GM18861 (cell line): ENCODE results near the gene KCNMA1.

Experiments
- ATAC-seq: cut with Tn5 transposase; IDR thresholded peaks from one replicate; pipeline ENCODE4 v1.9.1; 2021; ENCODE audit not compliant: unreplicated experiment

Gene KCNMA1

DNA sequence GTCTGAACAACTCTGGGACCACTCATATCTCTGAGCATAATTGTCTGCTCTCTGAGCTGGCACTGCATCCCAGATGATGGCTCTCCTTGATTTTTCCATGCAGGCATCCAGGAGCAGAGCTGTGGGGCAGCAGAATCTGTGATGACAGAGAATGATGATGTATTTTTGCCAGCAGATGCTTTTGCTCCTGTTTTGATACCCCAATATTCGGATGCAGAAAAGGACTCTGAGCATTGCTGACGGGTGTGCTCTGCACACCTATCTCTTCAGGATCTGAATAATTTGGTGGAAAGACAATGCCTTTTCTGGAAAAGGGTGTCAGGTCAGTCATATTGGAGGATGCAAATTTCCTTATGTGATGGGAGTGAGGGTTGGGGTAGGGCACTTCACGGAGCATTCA lies 735.9 kb downstream of the KCNMA1 start:
- no peak for ATAC-seq

DNA sequence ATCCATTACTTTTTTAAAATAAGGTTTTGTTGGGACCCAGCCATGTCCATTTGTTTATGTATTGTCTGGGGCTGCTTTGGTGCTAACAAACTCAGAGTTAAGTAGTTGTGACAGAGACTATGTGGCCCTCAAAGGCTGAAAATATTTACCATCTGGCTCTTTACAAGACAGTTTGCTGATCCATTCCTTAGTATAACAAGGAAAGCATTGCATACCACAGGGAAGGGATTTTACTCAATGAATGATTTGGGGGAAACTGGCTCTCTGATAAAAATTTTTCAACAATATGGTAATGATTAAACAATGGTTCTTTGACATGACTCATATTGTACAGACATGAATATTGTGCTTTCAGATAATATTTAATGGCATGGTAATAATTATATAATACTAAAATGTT lies 738.1 kb downstream of the KCNMA1 start:
- ATAC-seq = no peak

DNA sequence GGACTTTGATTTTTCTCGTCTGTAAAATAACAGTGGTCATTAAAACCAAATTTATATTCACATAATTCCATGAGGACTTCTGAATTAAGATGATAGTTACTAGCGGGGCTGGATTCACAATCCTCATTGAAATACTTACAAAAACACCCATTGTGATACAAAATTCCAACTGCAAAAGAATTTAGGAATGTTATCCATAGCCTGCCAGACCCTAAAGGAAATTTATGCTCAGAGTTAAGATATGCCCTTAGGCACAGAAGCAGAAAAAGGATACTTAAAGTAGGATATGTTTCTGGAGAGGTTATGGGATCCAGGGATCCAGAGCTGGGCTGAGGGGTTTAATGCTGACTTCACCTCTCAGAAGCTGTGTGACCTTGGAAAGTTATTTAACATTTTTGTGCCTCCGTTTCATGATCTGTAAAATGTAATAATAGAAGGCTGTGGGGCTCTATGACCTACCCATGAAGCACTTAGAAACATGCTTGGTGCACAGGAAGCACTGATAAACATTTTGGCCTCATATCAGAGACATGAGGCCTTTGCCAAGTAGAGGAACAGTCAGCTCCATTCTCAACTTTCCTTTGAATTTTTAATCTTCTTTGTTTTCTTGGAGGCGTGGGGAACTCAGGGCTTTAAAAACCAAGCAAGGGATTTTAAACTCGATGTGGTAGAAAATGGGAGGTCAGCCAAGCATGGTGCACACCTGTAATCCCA lies 744.7 kb downstream of the KCNMA1 start:
- ATAC-seq = no peak

DNA sequence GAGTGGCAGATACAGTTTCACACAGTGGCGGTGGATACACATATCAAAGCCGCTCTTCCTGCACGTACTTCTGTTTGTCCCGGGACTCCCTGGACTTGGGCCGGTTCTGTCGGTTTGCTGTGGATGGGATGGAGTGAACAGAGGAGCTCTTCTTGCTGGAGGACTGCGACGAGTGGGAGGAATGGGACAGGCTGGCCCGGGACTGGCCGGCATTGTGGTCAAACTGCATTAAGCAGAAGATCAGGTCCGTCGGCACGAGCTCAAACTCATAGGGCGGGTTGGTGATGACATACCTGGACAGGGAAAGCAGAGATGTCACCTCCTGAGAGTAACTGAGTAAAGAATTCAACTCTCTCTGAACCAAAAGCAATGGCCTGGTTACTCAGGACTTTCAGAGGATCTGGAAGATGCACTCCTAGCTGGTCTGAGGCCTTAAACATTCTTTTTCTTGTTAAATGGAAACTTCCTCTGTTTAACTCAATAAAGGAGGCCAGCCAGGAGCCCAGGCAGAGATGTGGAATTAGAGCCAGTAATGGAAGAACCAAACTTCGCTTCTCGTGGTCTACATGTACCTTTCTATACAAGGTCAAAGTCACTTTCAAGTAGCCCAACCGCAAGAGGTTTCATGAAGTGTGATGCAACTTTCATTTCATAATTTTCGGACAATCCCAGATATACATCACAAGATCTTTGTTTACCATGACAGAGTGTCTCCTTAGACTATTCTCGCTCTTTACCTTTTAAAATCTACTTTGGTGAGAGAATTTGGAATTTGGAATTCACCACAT lies 750.2 kb downstream of the KCNMA1 start:
- no peak for ATAC-seq

DNA sequence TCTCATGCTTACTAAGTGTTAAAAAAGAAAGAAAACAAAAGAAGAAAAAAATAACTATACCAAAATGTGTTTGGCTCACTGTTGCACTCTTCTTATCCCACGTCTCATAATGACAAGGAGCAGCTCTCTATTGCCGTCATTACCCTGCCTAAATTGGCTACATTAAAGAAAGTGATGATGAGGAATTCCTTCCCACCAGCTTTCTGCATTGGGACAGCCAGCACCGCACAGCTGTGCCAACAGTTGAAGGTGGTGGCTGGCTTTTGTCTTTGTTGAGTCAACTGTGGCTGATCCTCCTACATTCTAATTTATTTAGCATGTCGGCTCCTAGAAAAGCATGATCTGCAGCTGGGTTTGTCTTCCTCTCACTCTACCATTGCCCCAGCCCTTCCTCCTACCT lies 751.8 kb downstream of the KCNMA1 start:
- no peak for ATAC-seq

DNA sequence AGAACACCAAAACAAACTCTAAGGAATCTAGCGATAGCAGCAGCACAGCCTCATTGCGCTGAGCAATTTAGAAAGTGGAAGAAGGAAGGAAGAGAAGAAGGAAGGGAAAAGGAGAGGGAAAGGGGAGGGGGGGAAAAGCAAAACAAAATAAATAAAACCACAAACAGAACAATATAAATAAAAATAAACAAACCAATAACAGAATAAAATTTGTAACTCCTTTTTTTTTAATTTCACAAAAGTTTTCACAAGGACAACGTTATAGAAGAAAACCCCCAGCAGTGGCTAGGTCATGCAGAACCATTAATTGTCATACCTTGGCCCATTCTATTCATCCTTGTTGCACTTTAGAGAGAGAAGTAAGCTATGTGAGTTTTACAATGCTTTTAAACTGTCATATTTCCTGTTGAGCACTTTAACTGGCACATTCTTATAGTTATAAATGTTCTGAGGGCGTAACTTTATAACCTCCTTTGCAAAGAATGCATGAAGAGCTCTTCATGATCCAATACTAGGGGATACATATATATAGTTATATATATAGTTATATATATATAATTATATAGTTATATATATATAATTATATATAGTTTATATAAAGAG lies 752.8 kb downstream of the KCNMA1 start:
- no peak for ATAC-seq

DNA sequence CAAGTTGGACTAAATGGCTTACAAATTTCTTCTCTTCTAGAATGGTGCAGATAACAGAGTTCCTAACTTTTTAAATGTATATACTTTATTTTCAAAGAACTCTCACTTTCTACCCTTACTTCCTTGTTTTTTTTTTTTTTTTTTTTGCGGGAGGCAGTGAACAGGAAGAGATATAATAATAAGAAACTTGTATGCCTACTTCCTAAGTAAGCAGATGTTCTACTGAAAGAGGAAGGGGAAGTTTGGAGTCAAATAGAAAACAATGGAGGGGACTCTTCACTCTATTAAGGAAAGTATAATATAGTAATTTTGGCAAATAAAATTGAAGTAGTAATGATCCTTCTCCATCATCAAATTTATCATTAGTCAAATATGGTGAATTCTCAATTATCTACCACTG lies 754.0 kb downstream of the KCNMA1 start:
- no peak for ATAC-seq

DNA sequence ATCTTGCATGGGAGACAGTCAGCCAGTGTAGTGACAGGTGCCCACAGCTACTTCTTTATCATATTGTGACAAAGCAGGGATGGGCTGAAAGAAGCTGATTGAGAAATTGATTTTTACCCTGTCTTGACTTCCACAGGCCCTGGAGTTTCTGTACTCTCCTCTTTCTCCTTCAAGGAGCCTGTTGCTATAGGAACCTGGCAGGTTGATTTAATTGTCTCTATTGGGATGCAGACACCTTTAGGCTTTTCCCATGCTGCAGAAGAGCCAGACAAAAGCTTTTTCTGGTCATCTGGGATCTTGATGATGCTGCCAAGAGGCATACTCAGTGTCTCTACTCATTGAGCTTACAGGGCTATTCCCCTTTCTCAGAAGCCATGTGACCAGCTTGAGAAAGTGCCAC lies 754.8 kb downstream of the KCNMA1 start:
- no peak for ATAC-seq

DNA sequence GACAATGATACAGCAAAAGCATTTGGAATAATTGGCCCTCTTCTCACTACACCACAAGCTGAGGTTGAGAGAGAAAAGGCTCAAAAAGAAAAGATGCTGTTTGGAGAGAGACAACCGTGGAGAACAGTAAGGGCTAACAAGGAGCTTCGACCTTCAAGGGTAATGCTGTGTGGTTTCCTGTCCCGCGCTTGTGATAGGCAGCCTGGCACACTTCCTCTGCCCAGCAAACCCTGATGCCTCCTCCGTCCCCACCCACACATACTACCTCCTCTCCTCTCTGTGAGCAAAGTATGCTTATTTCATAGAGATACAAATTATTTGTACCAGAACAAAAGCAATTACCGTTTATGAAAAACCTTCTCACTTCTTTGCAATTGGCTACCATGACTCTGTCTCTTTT lies 755.4 kb downstream of the KCNMA1 start:
- ATAC-seq = peak; percentile 49

DNA sequence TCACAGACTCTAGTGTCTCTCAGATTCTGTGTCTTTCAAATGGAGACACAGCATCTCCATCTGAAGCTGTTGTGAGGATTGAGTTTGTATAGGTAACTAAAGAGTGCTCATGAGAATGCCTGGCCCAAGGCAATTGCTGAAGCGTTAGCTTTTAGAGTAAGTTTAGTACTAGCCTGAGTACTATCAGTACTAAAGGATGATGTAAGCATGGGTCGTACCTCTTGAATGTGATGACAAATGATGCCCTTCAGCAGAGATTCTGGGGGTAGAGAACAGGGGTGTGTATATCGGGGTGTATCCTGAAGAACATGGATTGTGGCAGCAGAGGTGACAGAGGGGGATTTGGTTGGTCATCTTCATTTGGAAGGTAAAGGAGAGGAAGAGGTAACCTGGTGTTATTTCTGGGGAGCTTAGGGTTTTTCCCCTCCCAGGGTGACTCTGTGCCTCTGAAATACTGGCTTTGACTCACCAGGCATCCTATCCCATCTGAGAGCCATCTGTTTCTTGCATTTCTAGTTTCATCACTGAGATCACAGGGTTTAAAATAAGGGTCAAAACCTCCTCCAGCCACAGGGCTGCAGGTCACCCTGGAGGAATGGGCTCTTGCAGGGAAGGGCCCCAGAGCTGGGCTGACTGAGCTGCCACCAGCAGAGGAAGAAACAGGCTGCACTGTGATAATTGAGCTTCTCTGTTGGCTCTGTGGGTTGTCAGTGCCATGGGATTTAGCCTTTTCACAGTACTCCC lies 756.0 kb downstream of the KCNMA1 start:
- ATAC-seq = peak; percentile 65

DNA sequence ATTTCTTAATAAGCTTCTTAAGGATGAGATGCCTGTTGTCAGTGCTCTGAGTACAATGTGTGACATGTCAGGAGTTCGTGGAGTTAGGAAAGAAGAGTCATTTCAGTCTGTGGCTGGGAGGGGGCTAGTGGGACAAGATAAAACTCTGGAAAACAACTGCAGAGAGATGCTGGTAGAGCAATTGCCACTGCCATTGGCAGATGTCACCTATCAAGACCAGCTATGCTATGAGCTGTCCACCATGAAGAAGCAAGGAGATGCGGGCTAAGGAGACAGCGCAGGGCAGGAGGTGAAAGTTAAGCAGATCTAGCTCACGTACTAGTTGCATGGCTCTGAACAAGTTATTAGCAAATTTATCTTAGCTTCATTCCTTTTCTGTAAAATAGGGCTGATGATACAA lies 756.7 kb downstream of the KCNMA1 start:
- ATAC-seq = no peak

DNA sequence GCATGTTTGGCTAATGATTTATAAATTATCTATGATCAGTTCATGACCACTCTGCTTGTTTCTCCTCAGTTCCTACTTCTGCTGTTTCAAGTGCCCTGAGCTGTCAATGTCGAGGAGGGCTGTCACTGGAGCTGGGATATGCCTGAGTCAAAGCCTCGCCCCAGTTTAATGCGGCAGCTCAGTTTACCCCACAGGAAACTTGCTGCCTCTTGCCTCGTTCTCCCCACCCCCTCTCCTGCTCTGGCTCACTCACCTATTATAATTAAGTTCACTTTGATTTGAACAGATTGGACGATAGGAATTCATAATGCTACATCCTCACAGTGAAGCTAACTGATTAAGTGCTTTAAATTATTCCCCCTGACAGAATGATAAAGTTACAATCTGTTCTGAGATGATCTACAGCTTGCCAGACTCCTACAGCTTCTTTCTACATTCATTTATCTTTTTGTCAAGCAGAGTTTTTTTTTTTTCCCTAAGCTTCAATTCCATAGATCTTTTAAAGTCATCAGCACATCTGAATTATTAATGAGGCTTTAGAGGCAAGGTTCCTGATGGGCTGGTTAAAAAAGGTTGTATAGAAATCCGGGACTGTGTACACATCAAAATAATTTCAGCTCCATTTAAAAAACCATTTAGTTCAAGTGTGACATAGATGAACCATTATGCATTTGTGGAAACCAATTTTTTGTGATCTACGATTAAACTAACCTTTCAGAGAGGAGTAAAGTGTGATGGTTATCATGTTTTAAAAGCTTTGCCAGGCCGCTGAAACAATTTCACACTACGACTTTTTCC lies 758.3 kb downstream of the KCNMA1 start:
- ATAC-seq = no peak

DNA sequence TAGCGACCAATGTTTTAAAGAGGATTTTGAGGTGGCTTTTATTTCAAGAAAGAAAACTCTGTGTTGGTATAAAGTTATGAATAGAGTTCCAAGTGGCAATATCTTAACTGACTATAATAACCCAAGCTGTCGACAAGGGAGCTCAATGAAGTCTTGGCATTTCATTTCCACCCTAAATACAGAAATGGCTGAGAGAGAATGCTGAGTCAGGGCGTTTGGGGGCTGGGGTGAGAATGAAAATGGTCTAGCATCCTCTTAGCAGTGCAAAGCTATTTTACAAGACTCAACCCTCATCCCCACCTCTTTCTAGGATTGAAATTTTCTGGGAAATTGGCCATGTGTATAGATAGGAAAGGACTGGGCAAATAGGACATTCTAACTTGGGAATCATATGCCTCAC lies 759.1 kb downstream of the KCNMA1 start:
- ATAC-seq = no peak

DNA sequence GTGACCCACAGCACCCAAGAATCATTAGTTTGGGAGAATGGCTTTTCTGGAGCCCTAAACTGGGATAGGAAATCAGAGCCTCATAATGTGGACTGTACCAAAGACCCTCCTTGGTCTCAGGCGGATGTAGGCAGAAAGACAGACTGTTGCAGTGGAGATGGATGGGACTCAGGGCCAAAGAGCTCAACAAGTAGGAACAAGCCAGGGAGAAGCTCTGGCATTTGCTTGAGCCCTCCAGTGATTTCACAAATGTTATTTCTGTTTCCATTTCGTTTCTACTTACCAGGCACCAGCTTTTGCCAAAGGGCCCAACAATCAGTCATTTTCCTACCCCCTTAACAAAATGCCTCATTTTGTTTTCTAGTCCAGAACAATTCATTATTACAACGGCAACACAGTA lies 762.7 kb downstream of the KCNMA1 start:
- no peak for ATAC-seq

DNA sequence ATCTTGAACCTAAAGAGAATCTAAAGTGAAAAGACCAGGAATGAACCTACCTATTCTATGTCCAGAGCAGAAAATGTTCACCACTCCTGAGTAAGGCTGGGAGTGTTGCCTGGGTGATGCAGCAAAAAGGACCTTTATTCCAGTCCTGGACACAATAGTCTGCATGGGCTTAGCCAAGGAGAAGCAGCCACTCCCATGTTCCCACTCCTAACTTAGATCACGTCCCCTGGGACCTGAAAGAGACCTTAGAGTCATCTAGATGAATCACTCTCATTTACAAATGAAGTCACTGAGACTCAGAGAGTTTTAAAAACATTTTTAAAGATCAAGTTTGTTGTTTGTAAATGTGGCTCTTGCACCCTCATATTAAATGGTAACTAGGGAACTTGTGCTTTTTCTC lies 763.4 kb downstream of the KCNMA1 start:
- no peak for ATAC-seq

DNA sequence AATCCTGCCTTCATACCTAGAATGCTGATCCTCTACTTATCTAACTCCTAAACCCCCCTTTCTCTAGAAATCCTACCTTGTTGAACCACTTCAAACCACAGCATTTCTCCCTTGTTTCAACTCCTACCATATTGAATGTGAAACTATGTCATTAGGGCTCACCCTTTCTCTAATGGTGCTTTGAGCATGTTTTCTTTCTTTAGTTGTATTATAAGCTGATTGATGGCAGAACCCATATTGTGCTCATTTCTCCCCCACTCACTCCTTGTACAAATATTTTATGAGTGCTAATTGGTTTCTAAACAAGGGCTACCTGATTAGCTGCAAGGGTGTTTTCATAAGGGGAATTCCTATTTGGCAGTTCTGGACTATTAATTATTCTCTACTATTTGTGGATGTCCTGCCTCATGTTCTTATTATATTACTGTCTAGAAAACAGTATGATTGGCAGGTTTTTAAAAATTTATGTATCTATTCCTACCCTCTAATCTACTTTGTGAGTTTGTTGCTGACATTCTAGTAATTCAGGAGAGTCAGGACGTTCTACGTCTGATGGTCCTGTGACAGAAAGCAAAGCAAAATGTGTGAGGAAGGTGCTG lies 765.8 kb downstream of the KCNMA1 start:
- no peak for ATAC-seq

DNA sequence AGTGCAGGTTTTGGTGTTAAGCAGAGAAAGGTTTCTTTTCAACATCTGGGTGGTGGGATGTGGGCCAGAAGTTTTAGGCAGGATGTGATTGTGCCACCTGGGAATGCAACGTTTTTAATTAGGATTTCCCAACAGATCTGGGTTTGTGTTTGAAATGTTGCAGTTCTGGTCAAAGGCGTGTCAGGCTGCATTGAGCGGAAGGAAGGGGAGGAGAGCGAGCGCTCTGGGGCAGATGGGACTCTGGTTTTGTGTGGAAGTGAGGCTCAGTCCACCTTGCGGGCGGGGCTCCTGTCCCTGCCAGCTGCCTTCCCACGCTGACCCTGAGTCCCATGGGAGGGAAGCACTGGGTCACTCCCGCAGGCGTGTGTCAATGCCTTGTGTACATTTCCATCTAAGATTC lies 767.7 kb downstream of the KCNMA1 start:
- no peak for ATAC-seq

DNA sequence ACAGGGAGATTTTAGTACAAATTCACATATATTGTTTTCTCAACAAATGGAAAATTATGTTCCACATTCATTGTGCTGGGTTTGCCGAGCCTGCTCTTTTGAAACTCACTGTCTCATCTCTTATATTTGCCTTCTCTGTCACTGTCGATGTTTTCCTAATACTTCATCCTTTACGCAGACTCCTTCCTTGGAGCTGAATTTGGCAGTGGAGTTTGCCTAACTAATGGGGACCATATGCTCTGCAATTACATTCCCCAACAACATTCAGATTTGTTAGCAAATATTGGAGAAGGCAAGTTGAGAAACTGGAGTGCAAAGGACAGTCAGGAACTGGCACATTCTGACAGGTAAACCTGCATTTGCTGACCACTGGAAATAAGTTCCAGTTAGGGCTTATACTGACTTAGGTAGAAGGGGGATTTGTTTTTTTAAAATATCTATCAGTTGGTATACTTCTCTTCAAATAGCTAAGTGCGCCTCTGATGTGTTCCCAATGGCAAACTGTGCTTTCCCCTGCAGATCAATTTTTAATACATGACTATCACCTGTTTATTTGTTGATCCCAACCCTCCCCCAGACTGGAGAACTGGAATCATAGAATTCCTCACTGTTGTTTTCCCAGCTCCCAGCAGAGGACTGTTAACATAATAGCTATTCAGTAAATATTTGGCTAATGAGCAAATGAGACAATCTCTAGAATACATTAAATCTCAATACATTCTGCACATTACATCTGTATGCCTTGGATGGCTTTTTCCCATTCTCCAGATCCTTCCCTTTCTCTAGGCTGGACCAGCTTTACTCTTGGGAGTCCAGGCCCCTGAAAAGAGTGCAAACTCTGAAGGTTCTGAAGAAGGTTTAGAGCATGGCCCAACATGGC lies 769.3 kb downstream of the KCNMA1 start:
- no peak for ATAC-seq

DNA sequence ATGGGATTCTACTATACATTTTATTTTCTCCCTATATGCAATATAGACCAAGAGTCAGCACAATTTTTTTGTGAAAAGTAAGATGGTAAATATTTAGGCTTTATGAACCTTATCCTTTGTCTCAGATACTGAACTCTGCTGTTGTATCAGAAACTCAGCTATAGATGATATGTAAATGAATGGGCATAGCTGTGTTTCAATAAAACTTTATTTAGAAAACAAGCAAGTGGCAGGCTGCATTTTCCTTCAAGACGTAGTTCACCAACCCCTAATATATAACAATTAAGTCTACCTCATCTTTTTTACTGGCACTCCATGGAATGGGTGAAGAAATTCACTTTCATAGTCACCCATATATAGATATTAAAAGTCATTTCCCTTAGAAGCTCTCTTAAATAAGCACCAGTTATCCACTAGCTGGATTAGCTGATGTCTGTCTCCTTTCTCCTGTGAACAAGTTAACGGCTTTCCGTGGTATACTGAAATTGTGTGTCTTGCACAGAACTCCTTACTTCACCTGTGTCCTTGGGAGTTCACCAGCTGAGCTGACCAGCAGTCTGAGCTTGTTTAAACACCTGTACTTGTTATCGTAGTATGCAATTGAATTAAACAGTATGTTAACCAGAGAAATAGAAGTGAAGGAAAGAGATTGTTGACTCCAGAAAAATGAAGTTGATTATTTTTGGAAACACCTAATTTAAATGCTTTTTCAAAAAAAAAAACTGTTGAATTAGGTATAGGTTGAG lies 770.6 kb downstream of the KCNMA1 start:
- no peak for ATAC-seq
